CD14-positive monocyte (primary cell): ENCODE results near the gene GPX3. TPM values are rescaled to one million over a fixed set of nuclear protein-coding genes. Genes with fewer than 3 reads are reported as not detected.
A peak's percentile ranks its signal among the peaks of the same experiment; 100 is the strongest.

Experiments
- DNase-seq, 3 donors: peaks; one replicate each; pipeline ENCODE4 v3.0.0-alpha.2; 2011 to 2022
- H2AFZ ChIP-seq: 2 replicates; pipeline ENCODE4 v1.6.0; 2012; ENCODE audit warnings: mild to moderate bottlenecking, low read depth, low read length, inconsistent platforms; ENCODE audit not compliant: insufficient read depth, poor library complexity, severe bottlenecking
- H3K27ac ChIP-seq, 2 donors: 1 replicate in 1 of 2; 2 replicates in 1 of 2; pipeline ENCODE4 v1.5.1; 2012 to 2013; ENCODE audit warnings: low read length in 2 of 2, control low read depth in 1 of 2, inconsistent platforms in 1 of 2, low read depth in 1 of 2, mild to moderate bottlenecking in 1 of 2
- H3K27me3 ChIP-seq, 2 donors: one replicate each; pipeline versions ENCODE4 v1.6.0 to v1.6.1; 2011 to 2013; ENCODE audit warnings: low read length in 2 of 2; ENCODE audit not compliant: control insufficient read depth in 2 of 2, insufficient read depth in 2 of 2
- H3K36me3 ChIP-seq, 2 donors: replicated peaks in 1 of 2; 1 replicate in 1 of 2; 2 replicates in 1 of 2; pipeline versions ENCODE4 v1.5.1 to v1.6.1; 2012 to 2013; ENCODE audit warnings: low read length in 2 of 2, control low read depth in 1 of 2, inconsistent platforms in 1 of 2, mild to moderate bottlenecking in 1 of 2; ENCODE audit not compliant: insufficient read depth in 2 of 2, control insufficient read depth in 1 of 2
- H3K4me1 ChIP-seq, 2 donors: 1 replicate in 1 of 2; 2 replicates in 1 of 2; pipeline versions ENCODE4 v1.5.1 to v1.6.1; 2012 to 2013; ENCODE audit warnings: low read length in 2 of 2, control low read depth in 1 of 2, inconsistent platforms in 1 of 2, mild to moderate bottlenecking in 1 of 2, moderate library complexity in 1 of 2; ENCODE audit not compliant: insufficient read depth in 2 of 2, control insufficient read depth in 1 of 2
- H3K4me2 ChIP-seq: replicated peaks from 2 replicates; pipeline ENCODE3; 2012; ENCODE audit warnings: low read length, moderate library complexity, mild to moderate bottlenecking; ENCODE audit not compliant: poor library complexity, severe bottlenecking; ENCODE audit errors: extremely low read depth
- H3K4me3 ChIP-seq, 3 experiments: fragments of 200-600 bp in 1 of 3; sonication (generic) in 1 of 3; replicated peaks in 1 of 3; 1 replicate in 2 of 3; 2 replicates in 1 of 3; pipeline ENCODE4 v1.5.1; 2011 to 2013; ENCODE audit warnings: low read length in 3 of 3, mild to moderate bottlenecking in 3 of 3, control low read depth in 2 of 3, low read depth in 2 of 3, inconsistent platforms in 1 of 3, moderate library complexity in 1 of 3
- H3K79me2 ChIP-seq: 2 replicates; pipeline ENCODE4 v1.6.0; 2012; ENCODE audit warnings: mild to moderate bottlenecking, control low read depth, inconsistent platforms, low read length, moderate library complexity; ENCODE audit not compliant: insufficient read depth
- H3K9ac ChIP-seq: 2 replicates; pipeline ENCODE4 v1.6.0; 2017; ENCODE audit warnings: low read length, mild to moderate bottlenecking; ENCODE audit not compliant: insufficient read depth, poor library complexity, severe bottlenecking
- H3K9me3 ChIP-seq, 2 donors: replicated peaks in 1 of 2; 1 replicate in 1 of 2; 2 replicates in 1 of 2; pipeline versions ENCODE4 v1.5.1 to v1.6.1; 2012 to 2013; ENCODE audit warnings: low read length in 2 of 2, control low read depth in 1 of 2; ENCODE audit not compliant: control insufficient read depth in 1 of 2, insufficient read depth in 1 of 2
- H4K20me1 ChIP-seq: 2 replicates; pipeline ENCODE4 v1.6.0; 2012; ENCODE audit warnings: mild to moderate bottlenecking, low read length, control low read depth, moderate library complexity; ENCODE audit not compliant: insufficient read depth
- H3K27ac Mint-ChIP-seq, 7 donors: one replicate each; pipeline ENCODE4 v1.8.0; 2020; ENCODE audit warnings: mild to moderate bottlenecking in 7 of 7, mixed read lengths in 7 of 7, moderate library complexity in 6 of 7, inconsistent platforms in 2 of 7
- H3K27me3 Mint-ChIP-seq, 3 donors: one replicate each; pipeline ENCODE4 v1.8.0; 2021 to 2022; ENCODE audit warnings: low read depth in 3 of 3, mild to moderate bottlenecking in 3 of 3, mixed read lengths in 3 of 3, moderate library complexity in 3 of 3, inconsistent platforms in 1 of 3
- H3K36me3 Mint-ChIP-seq, 2 donors: one replicate each; pipeline ENCODE4 v1.8.0; 2020; ENCODE audit warnings: mixed read lengths in 2 of 2, inconsistent platforms in 1 of 2, mild to moderate bottlenecking in 1 of 2
- H3K4me1 Mint-ChIP-seq: one replicate; pipeline ENCODE4 v1.8.0; 2020; ENCODE audit warnings: mild to moderate bottlenecking, mixed read lengths
- H3K4me3 Mint-ChIP-seq, 2 donors: one replicate each; pipeline ENCODE4 v1.8.0; 2020; ENCODE audit warnings: mild to moderate bottlenecking in 2 of 2, mixed read lengths in 2 of 2, moderate library complexity in 1 of 2
- H3K9me3 Mint-ChIP-seq, 7 donors: one replicate each; pipeline ENCODE4 v1.8.0; 2020 to 2022; ENCODE audit warnings: mixed read lengths in 7 of 7, mild to moderate bottlenecking in 6 of 7, moderate library complexity in 6 of 7, inconsistent platforms in 2 of 7
- WGBS: methylation state at CpG from one replicate; pipeline ENCODE4 v1.1.5; 2013; ENCODE audit warnings: missing lambda C conversion rate; ENCODE audit not compliant: insufficient coverage; 5-methylcytosine and 5-hydroxymethylcytosine counted together
- intact Hi-C, 2 donors: fragments of 100-400 bp; cut with micrococcal nuclease; formaldehyde crosslinking; loops; one replicate each; pipeline versions ENCODE4 v1.15.0 to v1.15.1; 2023
- polyA plus RNA-seq, 3 donors: library from polyadenylated mRNA; depleted of rRNA in 1 of 3; unstranded in 2 of 3; stranded (reverse) in 1 of 3; fragments of 300-500 nt in 2 of 3; fragments of >200 nt in 1 of 3; fragmentation: Illumina TruSeq in 2 of 3; gene quantifications; 1 replicate in 2 of 3; 2 replicates in 1 of 3; pipeline ENCODE4 v1.2.3, GENCODE V29; 2012 to 2021
- TF ChIP-seq, protein P1 (sequence below): fragments of 200-600 bp; IDR thresholded peaks from one replicate; pipeline ENCODE4 v1.8.0; 2022; ENCODE audit warnings: antibody characterized with exemption, mild to moderate bottlenecking

GPX3 gene
- polyA plus RNA-seq, 3 donors, result 3.5 to 12.7 (median 3.8) TPM

- Histone ChIP-seq H3K9me3 (no peaks in the 10 kb centered on the region), H3K36me3 (peaks cover 15 to 30% of the 10 kb centered on the region in 2 donors), H3K4me3 (no peak overlapping the region), H3K9ac (no peak overlapping the region), H3K4me2 (no peak overlapping the region), H3K27ac (peak overlapping the region in 1 of 2 donors; percentile 30), H3K79me2 (no peaks in the 10 kb centered on the region), H3K4me1 (peaks cover 42 to 44% of the 10 kb centered on the region in 2 donors), H2AFZ (no peak overlapping the region), H3K27me3 (no peaks in the 10 kb centered on the region), H4K20me1 (peaks cover 41% of the 10 kb centered on the region)
- Mint-ChIP-seq H3K4me1 (peaks cover 52% of the 10 kb centered on the region), H3K27ac (peak overlapping the region in 3 of 7 donors; percentile 10 to 75 (median 50)), H3K4me3 (no peak overlapping the region), H3K36me3 (peaks cover 31 to 41% of the 10 kb centered on the region in 2 donors), H3K27me3 (peaks cover 3 to 10% (median 6%) of the 10 kb centered on the region in 3 donors), H3K9me3 (peaks cover 0 to 1% (median 0%) of the 10 kb centered on the region in 7 donors)
- TF ChIP-seq, protein P1, sequence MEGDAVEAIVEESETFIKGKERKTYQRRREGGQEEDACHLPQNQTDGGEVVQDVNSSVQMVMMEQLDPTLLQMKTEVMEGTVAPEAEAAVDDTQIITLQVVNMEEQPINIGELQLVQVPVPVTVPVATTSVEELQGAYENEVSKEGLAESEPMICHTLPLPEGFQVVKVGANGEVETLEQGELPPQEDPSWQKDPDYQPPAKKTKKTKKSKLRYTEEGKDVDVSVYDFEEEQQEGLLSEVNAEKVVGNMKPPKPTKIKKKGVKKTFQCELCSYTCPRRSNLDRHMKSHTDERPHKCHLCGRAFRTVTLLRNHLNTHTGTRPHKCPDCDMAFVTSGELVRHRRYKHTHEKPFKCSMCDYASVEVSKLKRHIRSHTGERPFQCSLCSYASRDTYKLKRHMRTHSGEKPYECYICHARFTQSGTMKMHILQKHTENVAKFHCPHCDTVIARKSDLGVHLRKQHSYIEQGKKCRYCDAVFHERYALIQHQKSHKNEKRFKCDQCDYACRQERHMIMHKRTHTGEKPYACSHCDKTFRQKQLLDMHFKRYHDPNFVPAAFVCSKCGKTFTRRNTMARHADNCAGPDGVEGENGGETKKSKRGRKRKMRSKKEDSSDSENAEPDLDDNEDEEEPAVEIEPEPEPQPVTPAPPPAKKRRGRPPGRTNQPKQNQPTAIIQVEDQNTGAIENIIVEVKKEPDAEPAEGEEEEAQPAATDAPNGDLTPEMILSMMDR, result no peak
- no peak for DNase-seq
- intact Hi-C loops, result no loop called here
- WGBS, result 100% methylated on average over 1 of the region's 5 CpGs
Observed at GRCh38 chr5:151023047-151023615, 2.7 kb downstream of the GPX3 start.

DNA sequence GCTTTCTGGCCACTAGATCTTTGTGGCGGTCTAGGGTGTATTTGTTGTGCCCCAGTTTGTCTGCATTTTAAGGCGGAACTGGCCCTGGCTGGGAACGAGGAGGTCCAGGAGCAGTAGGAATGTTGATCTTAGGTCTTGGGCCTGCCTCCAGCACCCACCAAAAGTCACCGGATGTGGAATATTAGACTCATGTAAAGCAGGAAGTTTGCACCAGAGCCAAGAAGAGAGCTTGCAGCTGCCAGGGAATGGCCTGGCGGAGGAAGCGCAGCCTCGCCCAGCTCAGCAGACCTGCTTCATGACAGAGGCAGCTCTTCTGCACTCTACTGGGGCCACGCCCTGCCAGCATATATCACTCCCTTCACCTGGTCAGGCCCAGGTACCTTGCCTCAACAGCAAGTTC lies 3.3 kb downstream of the GPX3 start:
- intact Hi-C loops, result no loop called here
- Histone ChIP-seq H3K4me1 (peaks cover 42 to 44% of the 10 kb centered on the region in 2 donors), H2AFZ (no peak overlapping the region)

More for the DNA sequence above, 3.3 kb downstream of the GPX3 start:
- 68% methylated on average over 6 of the region's 8 CpGs for WGBS
- TF ChIP-seq, protein P1, result no peak
- Mint-ChIP-seq H3K9me3 (peaks cover 0 to 1% (median 0%) of the 10 kb centered on the region in 7 donors), H3K4me1 (peaks cover 52% of the 10 kb centered on the region), H3K4me3 (peak overlapping the region in 1 of 2 donors; percentile 60), H3K36me3 (peaks cover 36 to 46% of the 10 kb centered on the region in 2 donors), H3K27me3 (peaks cover 3 to 10% (median 6%) of the 10 kb centered on the region in 3 donors), H3K27ac (peak overlapping the region in 4 of 7 donors; percentile 32 to 75 (median 52))
- Histone ChIP-seq H3K27ac (peak overlapping the region in 1 of 2 donors; percentile 30), H3K9me3 (no peaks in the 10 kb centered on the region), H3K4me3 (no peak overlapping the region), H3K4me2 (no peak overlapping the region), H3K27me3 (no peaks in the 10 kb centered on the region), H3K9ac (no peak overlapping the region), H3K79me2 (no peaks in the 10 kb centered on the region), H3K36me3 (peaks cover 20 to 35% of the 10 kb centered on the region in 2 donors), H4K20me1 (peaks cover 45% of the 10 kb centered on the region)
- peak in 1 of 3 donors; percentile 35 for DNase-seq
